Cerebellar nuclear complex (tissue), 1 donor: ENCODE data around the gene TSPYL4.
"Not testable (repeated sequence)": the region's sequence is repeated elsewhere in the genome, so short reads cannot be mapped to it uniquely, and the experiment has no call there.

Experiments used
- DNase-seq, 2 experiments: peaks; one replicate each; lab custom pipeline; 2025; lab: John Stamatoyannopoulos, UW

TSPYL4 gene

GRCh38 chr6:116253505-116254296 is at the start of gene TSPYL4:
TSS of gene TSPYL4 (minus strand) at chr6:116254075. CDS start at chr6:116254008, 67 bp downstream.
- peak; percentile 89 to 92 for DNase-seq

- no peak for DNase-seq
Observed at GRCh38 chr6:116301104-116301503, 47.2 kb upstream of the TSPYL4 start.

- no peak for DNase-seq
Observed at GRCh38 chr6:116300566-116300965, 46.7 kb upstream of the TSPYL4 start.

GRCh38 chr6:116298973-116299372 is 45.1 kb upstream of the TSPYL4 start:
- no peak for DNase-seq

- no peak for DNase-seq
Observed at GRCh38 chr6:116298273-116298672, 44.4 kb upstream of the TSPYL4 start.

DNA sequence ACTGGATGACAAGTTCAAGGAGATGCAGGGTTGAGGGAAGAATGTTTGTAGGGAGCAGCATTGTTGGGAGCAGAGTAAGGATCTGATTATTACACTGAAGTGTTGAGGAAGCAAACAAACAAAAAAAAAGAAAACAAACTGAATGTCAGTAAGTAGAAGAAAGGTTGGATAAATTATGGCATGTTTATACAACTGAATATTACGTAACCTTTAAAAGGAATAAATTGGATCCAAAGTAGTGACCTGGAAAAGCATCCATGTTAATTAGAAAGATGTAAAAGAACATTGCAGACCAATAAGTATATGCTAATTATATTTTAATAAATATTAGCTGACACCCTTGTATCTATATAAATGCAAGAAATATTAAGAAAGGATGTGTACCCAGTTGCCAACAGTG is 38.7 kb upstream of the TSPYL4 start:
- no peak for DNase-seq

- DNase-seq: no peak
Observed at GRCh38 chr6:116291701-116292396, 38.0 kb upstream of the TSPYL4 start.

- no peak for DNase-seq
Observed at GRCh38 chr6:116290799-116291198, 36.9 kb upstream of the TSPYL4 start.

DNA sequence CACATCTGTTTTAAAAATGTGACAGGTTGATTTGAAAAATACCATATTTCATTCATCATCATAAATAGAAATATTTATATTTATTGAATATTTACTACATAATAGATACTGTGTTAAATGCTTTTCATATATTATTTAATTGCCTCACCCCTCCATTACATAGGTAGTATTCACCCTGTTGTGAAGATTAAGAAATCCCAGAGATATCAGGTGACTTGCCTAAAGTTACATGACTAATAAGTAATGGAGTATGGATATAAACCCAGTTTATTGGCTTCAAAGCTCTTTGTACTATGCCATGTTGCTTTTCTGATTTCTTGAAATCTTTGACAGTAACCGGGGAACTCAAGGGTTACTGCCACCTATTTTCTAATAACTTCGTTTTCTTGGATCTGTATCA is 36.0 kb upstream of the TSPYL4 start:
- DNase-seq: no peak

GRCh38 chr6:116287689-116288282 is 33.9 kb upstream of the TSPYL4 start:
- DNase-seq: no peak

DNA sequence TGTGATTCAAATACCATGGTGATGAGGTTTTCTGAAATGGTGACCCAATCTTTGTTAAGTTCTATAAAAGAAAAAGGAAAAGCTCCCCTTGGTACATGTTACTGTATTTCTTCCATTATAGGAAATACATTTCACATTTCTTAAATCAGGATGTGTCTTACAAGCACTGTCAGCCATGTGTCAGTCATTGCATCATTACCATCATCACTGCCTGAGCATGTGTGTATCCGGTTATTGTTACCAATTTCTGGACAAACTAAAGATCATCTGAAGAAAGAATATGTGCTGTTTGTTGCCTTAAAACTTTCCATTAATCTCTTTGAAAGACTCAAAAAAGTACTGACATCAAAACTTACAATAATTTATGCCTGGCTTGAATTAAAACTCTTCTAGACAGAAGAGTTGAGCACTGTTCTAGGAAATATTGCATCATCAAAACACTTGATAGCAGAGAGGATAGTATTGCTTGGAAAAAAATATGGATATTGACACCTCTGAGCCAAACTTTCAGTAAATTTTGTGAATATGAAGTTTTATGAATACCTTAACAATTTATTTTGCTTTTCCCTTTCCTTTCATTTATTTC is 33.0 kb upstream of the TSPYL4 start:
- no peak for DNase-seq

DNA sequence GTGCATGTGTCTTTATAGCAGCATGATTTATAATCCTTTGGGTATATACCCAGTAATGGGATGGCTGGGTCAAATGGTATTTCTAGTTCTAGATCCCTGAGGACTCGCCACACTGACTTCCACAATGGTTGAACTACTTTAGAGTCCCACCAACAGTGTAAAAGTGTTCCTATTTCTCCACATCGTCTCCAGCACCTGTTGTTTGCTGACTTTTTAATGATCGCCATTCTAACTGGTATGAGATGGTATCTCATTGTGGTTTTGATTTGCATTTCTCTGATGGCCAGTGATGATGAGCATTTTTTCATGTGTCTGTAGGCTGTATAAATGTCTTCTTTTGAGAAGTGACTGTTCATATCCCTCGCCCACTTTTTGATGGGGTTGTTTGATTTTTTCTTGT is 31.1 kb upstream of the TSPYL4 start:
- DNase-seq: not testable (repeated sequence)

- no peak for DNase-seq
Observed at GRCh38 chr6:116283191-116283590, 29.3 kb upstream of the TSPYL4 start.

- DNase-seq: no peak
Observed at GRCh38 chr6:116282698-116283097, 28.8 kb upstream of the TSPYL4 start.

DNA sequence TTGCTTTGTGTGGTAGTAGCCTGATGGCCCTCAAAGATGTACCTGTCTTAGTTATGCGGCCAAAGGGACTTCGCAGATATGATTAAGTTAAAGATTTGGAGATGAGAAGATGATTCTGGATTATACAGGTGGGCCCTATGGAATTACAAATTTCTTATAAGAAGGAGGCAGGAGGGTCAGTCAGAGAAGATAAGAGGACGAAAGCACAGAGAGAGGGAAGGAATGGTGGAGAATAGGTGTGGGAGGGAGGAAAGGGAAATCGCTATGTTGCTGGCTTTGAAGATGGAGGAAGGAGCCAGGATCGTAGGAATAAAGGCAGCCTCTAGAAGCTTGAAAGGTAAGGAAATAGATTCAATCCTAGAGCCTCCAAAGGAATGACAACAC is 27.1 kb upstream of the TSPYL4 start:
- DNase-seq: no peak

- DNase-seq: no peak
Observed at GRCh38 chr6:116280161-116280932, 26.5 kb upstream of the TSPYL4 start.

DNA sequence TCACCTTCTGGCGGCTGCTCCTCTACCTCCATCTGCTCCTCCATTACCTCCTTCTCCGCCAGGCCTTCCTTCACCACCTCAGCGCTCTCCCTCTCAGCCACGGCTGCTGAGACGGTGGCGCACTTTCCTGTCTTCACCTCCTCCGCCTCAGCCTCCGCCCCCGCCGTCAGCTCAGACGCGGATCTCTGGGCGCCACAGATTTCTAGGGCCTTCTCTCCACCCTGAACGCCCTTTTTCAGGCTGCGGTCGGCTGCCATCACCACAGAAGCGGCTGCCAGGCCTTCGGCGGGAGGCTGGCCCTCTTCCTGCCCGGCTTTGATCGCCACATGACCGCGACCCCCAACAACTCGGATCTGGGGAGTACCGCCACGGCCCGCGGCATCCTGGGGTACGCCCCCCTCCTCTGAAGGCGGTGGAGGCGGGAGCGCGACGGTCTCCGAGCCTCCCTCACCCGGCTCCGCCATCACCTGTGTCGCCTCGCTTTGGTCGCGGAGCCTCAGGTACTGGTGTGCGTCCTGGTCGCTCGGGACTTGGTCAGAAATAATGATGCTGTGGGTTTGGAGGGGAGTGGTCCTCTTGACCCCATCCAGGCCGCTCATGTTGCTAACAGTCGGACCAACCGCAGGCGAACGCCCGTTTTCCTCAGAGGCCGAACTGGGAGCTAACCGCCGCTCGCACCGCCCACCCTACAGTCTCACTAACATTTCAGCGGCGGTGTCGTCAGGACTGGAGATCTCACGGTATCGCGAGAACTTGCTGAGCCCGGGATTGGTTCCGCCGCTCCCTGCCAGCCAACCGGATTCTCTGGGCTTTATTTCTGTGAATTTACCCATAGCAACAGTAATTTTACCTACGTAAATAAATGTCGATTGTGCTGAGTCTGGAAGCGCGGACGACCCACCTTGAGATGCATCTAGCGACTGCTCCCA is 25.6 kb upstream of the TSPYL4 start, which contains the start of gene TSPYL1:
TSS of gene TSPYL1 (minus strand) at position 699 of the 929 bp plus-strand sequence. CDS start at position 599, 100 bp downstream.
- DNase-seq: peak; percentile 74 to 91

DNA sequence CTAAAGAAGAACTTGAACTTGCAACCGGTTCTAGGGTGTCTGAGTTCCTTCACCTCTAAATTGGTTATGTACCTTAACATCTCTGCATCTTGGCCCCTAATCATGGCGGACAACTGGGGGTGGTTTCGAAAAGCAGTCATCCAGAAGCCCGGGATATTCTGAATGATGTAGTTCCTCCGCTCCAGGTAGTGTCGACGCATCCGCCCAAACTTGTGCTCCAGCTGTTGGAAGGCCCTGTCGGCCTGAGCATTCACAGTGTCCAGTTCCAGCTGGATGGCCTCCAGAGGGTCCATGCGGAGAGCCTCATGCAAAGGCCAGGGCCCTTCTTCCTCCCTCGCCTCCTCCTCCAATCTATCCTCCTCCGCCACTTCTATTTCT is 25.0 kb upstream of the TSPYL4 start:
- no peak for DNase-seq

DNA sequence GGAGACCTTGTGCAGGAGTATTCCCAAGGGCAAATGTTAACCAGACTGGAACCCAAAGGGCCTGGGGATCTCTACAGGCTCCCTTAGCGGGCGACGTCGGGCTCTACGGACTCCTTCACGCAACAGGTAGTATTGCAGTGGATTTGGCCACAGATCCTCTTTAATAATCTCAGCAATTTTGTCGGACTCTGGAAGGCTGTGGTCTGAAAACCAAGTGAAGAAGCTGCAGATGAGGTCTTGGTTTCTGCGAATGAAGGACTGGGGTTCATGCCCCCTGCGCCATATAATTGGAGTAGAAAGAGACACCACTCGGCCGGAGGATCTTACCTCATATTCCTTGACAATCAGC is 24.6 kb upstream of the TSPYL4 start:
- no peak for DNase-seq

- DNase-seq: no peak
Observed at GRCh38 chr6:116277124-116277523, 23.2 kb upstream of the TSPYL4 start.
